GM18861 (cell line): ENCODE results near the gene GRK5.
"Not testable (repeated sequence)": the region's sequence is repeated elsewhere in the genome, so short reads cannot be mapped to it uniquely, and the experiment has no call there.

Experiments
- ATAC-seq: cut with Tn5 transposase; IDR thresholded peaks from one replicate; pipeline ENCODE4 v1.9.1; 2021; ENCODE audit not compliant: unreplicated experiment

The GRK5 gene

DNA sequence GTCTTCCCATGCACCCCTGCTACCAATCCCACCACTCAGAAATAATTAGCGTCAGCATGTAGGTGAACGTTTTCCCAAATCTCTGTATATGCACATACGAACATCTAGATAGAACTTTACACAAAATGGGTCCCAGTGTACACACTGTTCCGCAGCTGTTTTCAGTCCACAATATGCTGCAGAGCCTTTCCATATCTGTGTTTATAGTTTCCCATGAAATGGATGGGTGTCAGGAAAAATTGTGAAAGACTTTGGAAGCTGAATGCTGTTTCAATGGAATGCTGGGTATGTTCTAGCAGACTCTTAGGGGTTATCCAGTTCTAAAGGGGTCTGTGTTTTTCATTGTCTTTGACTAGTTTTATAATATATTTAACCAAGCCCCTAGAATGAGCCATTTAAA is 13.8 kb downstream of the GRK5 start:
- no peak for ATAC-seq

DNA sequence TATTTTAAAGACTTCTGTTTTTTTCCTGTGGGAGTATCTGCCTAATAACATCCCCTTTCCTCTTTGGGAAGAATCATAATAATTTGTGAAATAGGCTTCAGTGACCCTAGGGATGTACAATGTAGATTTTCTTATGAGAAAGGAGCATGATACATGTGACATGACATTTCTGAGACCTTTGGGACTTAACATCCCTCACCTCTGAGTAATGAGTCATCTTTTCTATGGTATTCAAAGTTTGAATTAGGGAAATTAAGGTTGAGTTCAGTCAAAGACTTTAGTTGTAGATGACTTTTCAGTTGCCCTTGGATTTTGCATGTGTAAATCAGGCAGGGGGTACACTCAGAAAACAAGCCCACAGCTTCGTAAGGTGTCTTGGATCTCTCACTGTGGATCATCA is 14.3 kb downstream of the GRK5 start:
- peak; percentile 46 for ATAC-seq

DNA sequence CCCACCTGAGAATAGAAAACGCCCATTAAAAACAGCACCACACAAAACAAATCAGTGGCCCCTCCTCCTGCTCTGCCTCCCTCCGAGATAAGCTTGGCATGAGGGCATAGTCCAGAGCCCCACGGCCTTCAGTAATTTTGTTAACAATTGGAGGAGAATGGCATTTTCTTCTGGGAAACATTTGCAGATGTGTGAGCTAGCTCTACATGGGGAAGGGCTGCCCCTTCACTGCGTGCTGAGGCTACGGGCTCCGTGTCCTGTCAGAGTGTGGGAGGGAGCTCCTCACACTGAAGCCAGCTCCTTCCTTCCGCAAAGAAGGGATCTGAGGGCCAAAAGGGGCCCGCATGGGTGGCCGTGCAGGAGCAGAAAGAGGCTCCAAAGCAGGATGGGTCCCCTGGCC is 15.2 kb downstream of the GRK5 start:
- ATAC-seq: no peak

DNA sequence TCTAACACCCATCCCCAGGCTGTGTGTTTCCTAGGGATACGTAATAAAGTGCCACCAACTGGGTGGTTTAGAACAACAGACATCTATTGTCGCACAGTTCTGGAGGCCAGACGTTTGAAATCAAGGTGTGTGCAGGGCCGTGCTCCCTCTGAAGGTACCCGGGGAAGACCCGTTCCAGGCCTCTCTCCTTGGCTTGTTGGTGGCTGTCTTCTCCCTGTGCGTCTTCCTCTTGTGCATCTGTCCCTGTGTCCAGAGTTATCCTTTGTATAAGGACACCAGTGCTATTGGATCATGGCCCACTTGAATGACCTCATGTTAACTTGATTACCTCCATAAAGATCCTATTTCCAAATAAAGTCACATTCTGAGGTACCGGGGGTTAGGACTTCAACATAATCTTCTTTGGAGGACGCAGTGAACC is 15.6 kb downstream of the GRK5 start:
- no peak for ATAC-seq

DNA sequence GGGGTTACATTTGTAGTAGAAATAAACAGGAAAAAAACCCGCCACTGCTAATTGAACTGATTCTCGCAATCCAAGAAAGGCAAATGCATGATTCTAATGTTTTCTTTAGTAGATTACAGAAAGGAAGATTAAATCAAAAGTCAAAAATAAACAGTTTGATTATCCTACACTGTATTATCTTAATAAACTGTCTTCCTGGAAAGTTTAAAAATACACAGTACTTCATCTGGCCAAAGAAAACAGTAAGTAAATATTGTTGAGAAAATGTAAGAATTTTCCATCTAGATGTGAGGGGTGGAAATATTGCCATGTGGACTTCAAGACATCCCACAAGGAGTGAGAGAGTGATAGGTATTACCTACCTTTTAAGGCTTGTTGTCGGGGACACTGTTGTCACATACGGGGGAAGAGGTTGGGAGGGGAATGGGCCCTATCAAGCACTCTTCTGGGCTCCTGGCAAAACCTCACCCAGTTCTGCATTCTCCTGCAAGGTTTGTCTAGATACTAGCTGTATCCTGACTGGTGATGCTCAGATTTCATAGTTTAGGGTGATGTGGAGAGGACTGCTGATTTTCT is 17.8 kb downstream of the GRK5 start:
- ATAC-seq: no peak

DNA sequence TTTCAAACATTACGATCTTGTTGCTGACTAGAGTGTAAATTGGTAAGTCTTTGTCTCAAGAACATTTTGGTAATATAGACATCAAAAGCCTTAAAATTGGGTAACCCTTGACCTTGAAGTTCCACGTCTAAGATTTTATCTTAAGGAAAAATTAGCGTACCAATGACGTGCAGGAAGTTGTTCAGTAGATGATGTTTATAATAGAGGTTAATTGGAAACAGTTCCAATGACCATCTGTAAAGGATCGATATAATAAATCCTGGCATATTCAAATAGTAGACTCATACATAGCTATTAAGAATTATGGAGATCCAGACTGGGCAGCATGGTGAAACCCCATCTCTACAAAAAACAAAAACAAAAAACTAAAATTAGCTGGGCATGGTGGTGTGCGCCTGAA is 20.5 kb downstream of the GRK5 start:
- ATAC-seq: no peak

DNA sequence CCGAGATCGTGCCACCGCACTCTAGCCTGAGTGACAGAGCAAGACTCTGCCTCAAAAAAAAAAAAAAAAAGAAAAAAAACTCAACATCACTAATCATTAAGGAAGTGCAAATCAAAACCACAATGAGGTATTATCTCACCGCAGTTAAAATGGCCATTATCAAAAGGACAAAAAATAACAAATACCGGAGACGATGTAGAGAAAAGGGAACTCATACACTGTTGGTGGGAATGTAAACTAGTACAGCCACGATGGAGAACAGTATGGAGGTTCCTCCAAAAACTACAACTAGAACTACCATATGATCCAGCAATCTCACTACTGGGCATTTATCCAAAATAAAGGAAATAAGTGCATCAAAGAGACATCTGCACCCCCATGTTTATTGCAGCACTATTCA is 24.3 kb downstream of the GRK5 start:
- ATAC-seq: no peak

DNA sequence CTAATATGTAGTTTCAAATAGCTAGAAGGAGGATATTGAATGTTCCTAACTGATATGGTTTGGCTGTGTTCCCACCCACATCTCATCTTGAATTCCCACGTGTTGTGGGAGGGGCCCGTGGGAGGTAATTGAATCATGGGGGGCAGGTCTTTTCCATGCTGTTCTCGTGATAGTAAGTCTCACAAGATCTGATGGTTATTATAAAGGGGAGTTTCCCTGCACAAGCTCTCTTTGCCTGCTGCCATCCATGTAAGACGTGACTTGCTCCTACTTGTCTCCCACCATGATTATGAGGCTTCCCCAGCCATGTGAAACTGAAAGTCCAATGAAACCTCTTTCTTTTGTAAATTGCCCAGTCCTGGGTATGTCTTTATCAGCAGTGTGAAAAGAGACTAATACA is 25.1 kb downstream of the GRK5 start:
- not testable (repeated sequence) for ATAC-seq

DNA sequence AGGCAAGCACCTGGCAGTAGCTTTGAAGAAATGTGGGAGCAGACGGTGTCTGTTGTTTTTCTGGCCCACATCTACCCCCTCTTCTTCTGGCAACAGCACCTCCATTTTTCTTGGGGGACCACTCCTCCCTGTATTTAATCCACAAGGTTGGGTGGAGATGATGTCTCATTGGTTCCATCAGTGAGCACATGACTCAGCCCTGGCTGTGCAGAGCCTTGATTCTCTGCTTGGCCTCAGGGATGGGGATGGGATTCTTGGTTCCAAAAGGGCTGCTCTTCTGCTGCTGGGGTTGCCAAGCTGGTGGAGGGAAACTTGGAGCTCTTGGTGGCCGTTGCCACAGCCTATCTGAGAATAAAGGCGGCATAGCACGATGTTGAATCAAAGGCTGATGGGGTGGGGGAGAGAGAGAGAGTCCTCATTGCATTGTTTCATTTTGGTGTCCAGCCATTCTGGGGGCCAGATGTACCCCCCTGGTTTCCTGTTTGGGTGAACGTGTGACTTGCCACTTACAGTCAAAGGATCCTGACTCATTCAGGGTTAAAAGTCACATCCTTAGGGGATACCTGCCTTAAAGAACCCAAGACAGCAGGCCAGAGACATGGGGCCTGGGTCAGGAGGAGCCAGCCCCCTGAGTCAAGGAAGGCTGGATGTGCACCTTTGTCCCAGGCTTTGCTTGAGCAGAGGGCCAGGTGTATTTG is 25.9 kb downstream of the GRK5 start:
- ATAC-seq: no peak

DNA sequence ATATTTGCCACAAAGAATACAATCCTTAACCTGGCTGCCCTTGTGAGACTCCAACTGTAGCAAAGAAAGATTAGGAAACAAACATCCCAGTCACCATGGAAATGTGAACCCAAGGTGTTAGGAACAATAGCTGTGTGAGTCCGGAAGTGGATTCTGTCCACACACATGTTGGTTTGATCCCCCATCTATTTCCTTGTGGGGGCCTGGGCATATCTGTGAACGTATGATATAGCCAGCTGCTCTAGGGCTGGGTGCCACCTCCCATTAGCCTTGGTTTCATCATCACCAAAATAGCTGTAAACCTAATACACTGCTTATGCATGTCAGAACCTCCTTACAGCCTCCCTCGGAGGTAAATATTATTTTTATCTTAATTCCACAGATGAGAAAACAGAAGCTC is 26.4 kb downstream of the GRK5 start:
- ATAC-seq: no peak

DNA sequence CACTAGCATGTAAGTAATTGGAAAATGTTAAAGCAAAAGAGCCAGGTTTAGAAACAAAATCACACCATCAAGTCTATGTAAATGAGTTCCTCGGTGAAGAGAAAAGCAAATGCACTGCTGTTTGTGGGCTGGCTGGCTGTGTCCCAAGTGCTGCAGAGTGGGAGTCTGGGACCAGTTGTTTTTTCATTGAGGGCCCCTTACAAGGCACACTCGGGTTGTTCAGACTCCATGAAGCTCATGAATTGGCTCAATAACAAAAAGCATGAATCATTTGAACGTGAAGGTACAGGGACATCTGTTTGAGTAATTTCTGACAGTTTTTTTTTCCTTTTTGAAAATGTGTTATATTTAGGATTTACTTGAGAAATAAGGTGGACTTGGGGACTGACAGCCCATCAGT is 28.0 kb downstream of the GRK5 start:
- ATAC-seq: no peak

DNA sequence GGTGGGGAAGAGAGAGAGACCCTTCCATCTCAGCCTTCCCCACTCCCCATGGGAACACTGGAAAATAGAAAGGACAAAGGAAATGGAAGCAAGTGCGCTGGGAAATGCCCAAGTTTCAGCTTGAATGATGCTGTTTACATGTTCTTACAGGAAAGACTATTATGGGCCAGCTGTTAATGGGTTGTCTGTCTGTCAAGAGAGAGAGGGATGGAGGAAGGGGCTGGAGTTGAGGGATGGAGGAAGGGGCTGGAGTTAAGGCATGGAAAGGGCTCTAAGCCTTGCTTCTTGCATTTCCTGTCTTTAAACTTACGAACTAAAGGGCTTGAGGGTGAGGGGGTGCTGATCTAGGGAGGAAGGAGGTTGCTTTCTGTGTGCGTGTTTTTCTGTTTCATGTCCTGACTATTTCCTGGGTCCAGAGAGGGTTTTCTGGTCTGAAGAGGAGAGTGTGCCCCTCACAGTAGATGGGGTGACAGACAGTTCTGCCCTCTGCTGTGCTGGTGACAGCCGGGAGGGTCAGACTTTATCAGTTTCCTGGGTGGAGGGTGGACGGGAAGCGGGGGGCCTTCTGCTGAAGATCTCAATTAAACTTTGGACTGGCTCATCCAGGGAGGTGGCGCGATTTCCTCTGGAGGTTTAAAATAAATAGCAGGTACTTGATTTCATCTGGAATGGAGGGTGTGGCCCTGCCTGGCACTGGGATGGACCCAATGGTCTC is 30.5 kb downstream of the GRK5 start:
- ATAC-seq: no peak

DNA sequence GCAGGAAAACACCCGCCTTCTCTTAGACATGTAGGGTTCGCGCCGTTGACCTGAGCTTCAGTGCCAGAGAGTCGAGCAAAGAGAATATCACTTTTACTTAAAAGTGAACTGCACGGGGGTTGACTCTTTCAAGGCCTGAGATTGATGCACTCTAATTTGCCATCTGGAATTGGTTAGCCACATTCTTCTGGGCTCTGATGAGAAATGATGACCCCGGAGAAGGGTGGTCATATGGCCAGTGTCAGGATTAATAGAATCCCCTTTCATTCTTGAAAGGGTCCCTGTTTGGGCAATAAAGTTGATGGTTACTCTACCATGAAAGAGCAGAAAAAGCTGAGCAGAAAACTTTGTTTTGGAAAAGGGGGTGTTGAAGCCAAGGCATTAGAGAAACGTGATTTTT is 31.2 kb downstream of the GRK5 start:
- no peak for ATAC-seq

DNA sequence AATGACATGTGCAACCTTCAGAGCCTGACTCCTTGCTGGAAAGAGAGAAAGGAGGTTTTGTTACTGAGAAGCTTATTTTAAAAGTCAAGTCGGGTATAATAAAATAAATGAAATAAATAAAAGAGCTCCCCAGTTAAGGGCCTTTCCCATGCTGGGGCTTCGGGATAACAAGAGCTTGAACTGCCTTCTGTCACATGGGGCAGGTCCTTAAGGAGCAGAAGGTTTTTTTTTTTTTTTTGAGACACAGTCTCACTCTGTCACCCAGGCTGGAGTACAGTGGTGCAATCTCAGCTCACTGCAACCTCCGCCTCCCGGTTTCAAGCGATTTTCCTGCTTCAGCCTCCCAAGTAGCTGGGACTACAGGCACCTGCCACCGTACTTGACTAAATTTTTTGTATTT is 31.6 kb downstream of the GRK5 start:
- ATAC-seq: not testable (repeated sequence)

DNA sequence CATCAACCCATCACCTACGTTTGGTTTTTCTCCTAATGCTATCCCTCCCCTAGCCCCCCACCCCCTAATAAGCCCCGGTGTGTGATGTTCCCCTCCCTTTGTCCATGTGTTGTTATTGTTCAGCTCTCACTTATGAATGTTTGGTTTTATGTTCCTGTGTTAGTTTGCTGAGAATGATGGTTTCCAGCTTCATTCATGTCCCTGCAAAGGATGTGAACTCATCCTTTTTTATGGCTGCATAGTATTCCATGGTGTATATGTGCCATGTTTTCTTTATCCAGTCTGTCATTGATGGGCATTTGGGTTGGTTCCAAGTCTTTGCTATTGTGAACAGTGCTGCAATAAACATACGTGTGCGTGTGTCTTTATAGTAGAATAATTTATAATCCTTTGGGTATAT is 32.3 kb downstream of the GRK5 start:
- not testable (repeated sequence) for ATAC-seq

DNA sequence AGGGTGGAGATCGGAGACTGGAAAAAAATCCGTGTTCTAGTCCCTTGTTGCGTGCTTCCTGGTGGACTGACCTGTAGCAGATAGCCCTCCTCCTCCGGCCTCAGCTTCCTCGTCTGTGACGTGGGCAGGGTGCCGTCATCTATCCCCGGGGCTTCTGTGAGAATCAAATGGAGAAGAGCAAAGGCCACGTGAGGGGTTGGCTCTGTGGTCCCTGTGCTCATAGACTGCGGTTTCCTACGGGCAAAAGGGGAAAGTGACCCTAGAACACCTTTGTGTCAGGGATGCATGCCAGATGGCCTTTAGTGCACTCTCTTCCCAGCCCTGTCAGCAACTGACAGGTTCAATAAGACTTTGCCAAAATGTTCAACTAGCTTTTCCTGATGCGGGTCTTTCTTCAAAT is 33.7 kb downstream of the GRK5 start:
- no peak for ATAC-seq

DNA sequence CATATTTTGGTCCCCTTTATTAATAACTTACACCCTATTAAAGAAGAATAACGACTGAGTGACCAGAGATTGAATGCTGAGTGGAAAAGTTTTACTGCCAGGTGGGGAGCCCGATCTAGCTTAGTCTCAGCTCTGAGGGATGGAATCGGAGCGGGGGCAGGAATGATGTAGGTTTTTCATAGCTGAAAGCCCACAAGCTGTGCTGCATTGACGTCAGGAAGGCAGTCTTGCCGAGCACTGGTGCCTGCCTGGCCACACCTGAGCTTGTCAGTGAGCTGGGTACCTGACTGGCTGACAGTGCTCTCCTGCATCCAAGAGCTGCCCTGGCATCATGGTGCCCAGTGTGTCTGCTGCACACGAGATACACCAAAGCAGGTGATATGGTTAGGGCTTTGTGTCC is 34.8 kb downstream of the GRK5 start:
- no peak for ATAC-seq

DNA sequence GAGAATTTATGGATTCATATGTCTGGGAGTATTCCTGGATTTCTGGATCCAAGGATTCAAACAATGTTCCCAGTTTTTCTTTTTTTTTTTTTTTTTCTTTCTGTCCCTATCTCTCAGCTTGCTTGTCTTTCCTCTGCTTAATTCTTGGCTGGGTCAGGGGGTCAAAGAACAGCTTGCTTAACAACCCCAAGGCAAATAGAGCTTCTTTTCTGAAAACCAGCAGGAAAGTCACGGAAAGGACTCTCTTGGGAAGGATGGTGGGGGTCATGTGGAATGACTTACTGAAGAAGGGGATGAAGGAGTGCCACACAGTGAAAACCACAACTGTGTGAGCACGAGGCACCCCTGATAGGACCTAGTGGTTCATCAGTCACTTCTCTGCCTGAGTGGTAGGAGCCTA is 36.1 kb downstream of the GRK5 start:
- no peak for ATAC-seq

DNA sequence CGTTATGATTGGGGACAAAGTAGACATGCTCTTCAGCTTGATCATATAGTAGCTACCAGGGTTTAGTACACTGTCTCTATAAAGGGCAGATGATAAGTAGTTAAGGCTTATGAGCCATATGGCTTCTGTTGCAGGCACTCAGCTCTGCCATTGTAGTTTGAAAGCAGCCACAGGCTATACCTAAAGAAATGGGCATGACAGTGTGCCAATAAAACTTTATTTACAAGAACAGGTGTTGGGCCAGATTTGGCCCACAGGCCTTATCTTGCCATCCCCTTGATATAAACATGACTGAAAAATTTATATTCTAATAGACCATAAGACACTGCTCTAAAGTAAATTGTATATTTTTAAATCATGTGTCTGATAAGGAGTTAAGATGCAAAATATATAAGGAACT is 36.6 kb downstream of the GRK5 start:
- no peak for ATAC-seq

DNA sequence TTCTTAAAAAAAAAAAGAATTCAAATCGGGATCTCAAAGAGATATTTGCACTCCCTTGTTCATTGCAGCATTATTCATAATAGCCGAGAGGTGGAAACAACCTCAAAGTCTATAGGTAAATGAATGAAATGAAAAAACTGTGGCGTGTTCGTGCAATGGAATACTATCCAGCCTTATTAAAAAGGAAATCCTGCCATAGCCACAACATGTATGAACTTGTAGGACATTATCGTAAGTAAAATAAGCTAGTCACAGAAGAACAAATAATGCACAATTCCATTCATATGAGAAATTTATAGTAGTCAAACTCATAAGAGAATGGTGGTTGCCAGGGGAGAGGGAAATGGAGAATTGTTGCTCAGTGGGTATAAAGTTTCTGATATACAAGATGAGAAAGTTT is 37.9 kb downstream of the GRK5 start:
- ATAC-seq: no peak

DNA sequence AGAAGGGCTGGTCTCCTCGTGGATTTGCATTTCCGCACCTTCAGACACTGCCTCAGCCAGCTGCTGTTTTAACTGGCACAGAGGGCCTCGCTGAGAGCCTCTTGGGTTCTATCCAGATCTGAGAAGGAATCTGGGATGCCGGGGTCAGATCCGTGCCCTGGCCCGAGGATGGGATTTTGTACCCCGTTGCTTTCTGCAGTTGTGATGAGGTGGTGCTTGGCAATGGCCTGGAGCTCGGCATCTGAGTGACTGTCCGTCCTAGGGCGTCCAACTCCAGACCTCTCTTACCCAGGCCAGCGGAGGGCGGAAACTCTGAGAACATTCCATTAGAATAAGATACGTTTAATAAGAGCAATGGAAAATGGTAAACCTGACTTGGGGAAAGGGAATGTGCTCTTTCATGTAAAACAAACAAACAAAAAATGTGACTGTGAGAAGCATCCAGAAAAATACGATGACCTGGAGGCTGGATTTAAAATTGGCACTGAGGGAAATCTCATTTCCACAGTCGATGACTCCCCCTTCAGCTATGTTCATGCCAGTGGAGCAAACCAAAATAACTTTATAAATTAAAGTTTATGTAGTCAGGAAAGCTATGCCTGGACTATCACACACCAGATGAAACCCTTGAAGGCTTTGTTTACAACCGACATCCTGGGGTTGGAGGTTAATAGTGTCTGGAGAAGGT is 39.6 kb downstream of the GRK5 start:
- ATAC-seq: no peak

DNA sequence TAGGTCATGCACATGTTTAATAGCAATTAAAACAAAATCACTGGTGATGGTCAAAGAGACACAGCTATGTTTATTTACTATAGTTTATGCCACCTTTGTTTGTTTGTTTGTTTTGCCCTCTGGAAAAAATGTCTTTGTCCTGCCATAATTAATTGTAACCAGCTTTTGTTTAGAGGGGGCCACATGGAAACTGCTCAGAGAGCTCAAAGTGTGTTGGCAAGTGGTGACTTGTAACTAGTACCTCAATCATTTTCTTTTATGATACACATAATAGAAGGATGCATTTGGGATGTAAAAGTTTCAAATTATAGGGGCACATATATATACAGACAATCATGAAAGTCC is 40.2 kb downstream of the GRK5 start:
- ATAC-seq: no peak
